Activated naive CD4-positive, alpha-beta T cell treated with Interleukin-2 at 50 U/mL for 16 hours (primary cell): Measurements from ENCODE around the gene SAP25.

Experiments used
- DNase-seq: peaks from one replicate; pipeline ENCODE4 v3.0.0-alpha.2; 2020

SAP25 gene

GRCh38 chr7:100573691-100574361 lies at the start of gene SAP25:
Gene SAP25, minus strand, starts transcription at chr7:100573900. Its CDS starts 158 bp downstream, at chr7:100573742.
- DNase-seq: no peak

- no peak for DNase-seq
These were observed 47.9 kb upstream of the SAP25 start for GRCh38 chr7:100621554-100621953.

- DNase-seq: no peak
These were observed 47.1 kb upstream of the SAP25 start for GRCh38 chr7:100620804-100621203.

- DNase-seq: no peak
These were observed 46.5 kb upstream of the SAP25 start for GRCh38 chr7:100620239-100620638.

GRCh38 chr7:100614308-100614861 lies 40.7 kb upstream of the SAP25 start:
- DNase-seq: no peak

GRCh38 chr7:100613412-100614175 lies 39.9 kb upstream of the SAP25 start:
- no peak for DNase-seq

- DNase-seq: no peak
These were observed 39.2 kb upstream of the SAP25 start for GRCh38 chr7:100612730-100613390.

GRCh38 chr7:100611983-100612729 lies 38.5 kb upstream of the SAP25 start, which contains the start of gene MOSPD3:
Gene MOSPD3, plus strand, starts transcription at chr7:100612540. Its CDS starts 252 bp downstream, at chr7:100612792.
- peak; percentile 98 for DNase-seq

GRCh38 chr7:100609958-100610357 lies 36.3 kb upstream of the SAP25 start:
- no peak for DNase-seq

- DNase-seq: no peak
These were observed 33.4 kb upstream of the SAP25 start for GRCh38 chr7:100607111-100607510.

GRCh38 chr7:100606313-100606712 lies 32.6 kb upstream of the SAP25 start:
- no peak for DNase-seq

GRCh38 chr7:100604976-100605911 lies 31.5 kb upstream of the SAP25 start:
- DNase-seq: peak; percentile 44

- DNase-seq: peak; percentile 78
These were observed 30.6 kb upstream of the SAP25 start for GRCh38 chr7:100604028-100604975.

- DNase-seq: no peak
These were observed 30.0 kb upstream of the SAP25 start for GRCh38 chr7:100603726-100604027.

- no peak for DNase-seq
These were observed 29.4 kb upstream of the SAP25 start for GRCh38 chr7:100602889-100603725.

GRCh38 chr7:100600730-100601038 lies 27.0 kb upstream of the SAP25 start:
- no peak for DNase-seq

GRCh38 chr7:100599911-100600729 lies 26.4 kb upstream of the SAP25 start:
- DNase-seq: no peak

GRCh38 chr7:100598425-100598824 lies 24.7 kb upstream of the SAP25 start:
- no peak for DNase-seq

- DNase-seq: no peak
These were observed 21.5 kb upstream of the SAP25 start for GRCh38 chr7:100595188-100595587.
